GM23248 (cell line): ENCODE measurements around the gene MOV10.

Experiments
- EZH2 ChIP-seq: fragments of 200-600 bp; sonication (generic); IDR thresholded peaks from 2 replicates; pipeline ENCODE4 v1.6.1; 2018; ENCODE audit warnings: antibody characterized with exemption, mild to moderate bottlenecking; ENCODE audit not compliant: insufficient read depth, poor library complexity, severe bottlenecking
- EZH2phosphoT487 ChIP-seq: fragments of 200-600 bp; sonication (generic); IDR thresholded peaks from 2 replicates; pipeline ENCODE4 v1.6.1; 2018; ENCODE audit warnings: antibody characterized with exemption, moderate library complexity, mild to moderate bottlenecking, low read depth; ENCODE audit not compliant: insufficient read depth

GRCh38 chr1:112701227-112702066 is 27.0 kb downstream of the MOV10 start:
- TF ChIP-seq EZH2 (no peak), EZH2phosphoT487 (no peak)
